Lower leg skin (tissue), 4 donors: ENCODE results near the gene RARRES2. TPM values are rescaled to one million over a fixed set of nuclear protein-coding genes. Genes with fewer than 3 reads are reported as not detected.
A peak's percentile ranks its signal among the peaks of the same experiment; 100 is the strongest.

Source experiments
- DNase-seq, 2 donors: peaks; one replicate each; pipeline ENCODE4 v3.0.0-alpha.2; 2019; ENCODE audit warnings: low spot score in 2 of 2
- H3K4me3 ChIP-seq: fragments of 200-600 bp; sonication (generic); 2 replicates; pipeline ENCODE4 v1.5.1; 2017; ENCODE audit warnings: mild to moderate bottlenecking, low read depth; ENCODE audit not compliant: poor library complexity, severe bottlenecking
- CTCF ChIP-seq, 3 donors: fragments of 450-650 bp; IDR thresholded peaks; one replicate each; pipeline ENCODE4 v1.5.1; 2016; ENCODE audit warnings: antibody characterized with exemption in 3 of 3, mild to moderate bottlenecking in 3 of 3, moderate library complexity in 2 of 3
- POLR2A ChIP-seq, 2 donors: fragments of 450-650 bp; IDR thresholded peaks; one replicate each; pipeline ENCODE4 v1.6.1; 2016 to 2017; ENCODE audit warnings: antibody characterized with exemption in 2 of 2, mild to moderate bottlenecking in 1 of 2, moderate library complexity in 1 of 2
- WGBS, 2 donors: methylation state at CpG; one replicate each; pipeline ENCODE4 v1.1.5; 2018; 5-methylcytosine and 5-hydroxymethylcytosine counted together
- intact Hi-C: fragments of 100-400 bp; cut with DNase I; formaldehyde crosslinking; loops from one replicate; pipeline ENCODE4 v1.15.0; 2023; ENCODE audit warnings: low total_unique reads
- total RNA-seq, 4 donors: library from RNA; depleted of rRNA; stranded (reverse); fragments of >200 nt; gene quantifications; one replicate each; pipeline ENCODE4 v1.1.0, GENCODE V29; 2016

Gene RARRES2
- total RNA-seq, 4 donors from 2014 or later, result 9.8 to 30.0 (median 16.8) TPM

- peak in 1 of 2 donors; percentile 70 for DNase-seq
- WGBS, 2 donors, result 82 to 84% methylated on average over 17 to 22 of the region's 22 CpGs
- H3K4me3 ChIP-seq, result no peak overlapping the region
- intact Hi-C loops, result no loop called here
- TF ChIP-seq POLR2A (IDR thresholded peaks at IDR 0.05), result no peak
- TF ChIP-seq CTCF (IDR thresholded peaks at IDR 0.05), result no peak
These were observed 11.9 kb downstream of the RARRES2 start for GRCh38 chr7:150329331-150330120.

DNA sequence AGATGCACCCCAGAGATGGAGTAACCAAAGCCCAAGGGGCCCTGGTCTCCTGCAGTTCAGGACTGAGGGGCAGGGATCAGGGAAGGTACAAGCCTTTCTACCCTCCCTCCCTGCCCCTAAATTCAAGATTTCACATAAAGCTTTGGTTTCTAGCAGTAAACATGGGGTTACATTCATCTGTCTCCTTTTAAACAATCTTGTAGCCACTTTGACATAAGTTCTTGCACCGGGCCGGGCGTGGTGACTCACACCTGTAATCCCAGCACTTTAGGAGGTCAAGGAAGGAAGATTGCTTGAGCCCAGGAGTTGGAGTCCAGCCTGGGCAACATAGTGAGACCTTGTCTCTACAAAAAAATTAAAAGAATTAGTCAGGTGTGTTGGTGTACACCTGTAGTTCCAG is 14.1 kb downstream of the RARRES2 start:
- intact Hi-C loops, result no loop called here
- TF ChIP-seq CTCF (IDR thresholded peaks at IDR 0.05) (no peak), POLR2A (IDR thresholded peaks at IDR 0.05) (no peak)
- no peak overlapping the region for H3K4me3 ChIP-seq
- 93 to 95% methylated on average over 3 of the region's 3 CpGs for whole genome bisulfite sequencing, 2 donors
- DNase-seq, result peak in 1 of 2 donors; percentile 53

DNA sequence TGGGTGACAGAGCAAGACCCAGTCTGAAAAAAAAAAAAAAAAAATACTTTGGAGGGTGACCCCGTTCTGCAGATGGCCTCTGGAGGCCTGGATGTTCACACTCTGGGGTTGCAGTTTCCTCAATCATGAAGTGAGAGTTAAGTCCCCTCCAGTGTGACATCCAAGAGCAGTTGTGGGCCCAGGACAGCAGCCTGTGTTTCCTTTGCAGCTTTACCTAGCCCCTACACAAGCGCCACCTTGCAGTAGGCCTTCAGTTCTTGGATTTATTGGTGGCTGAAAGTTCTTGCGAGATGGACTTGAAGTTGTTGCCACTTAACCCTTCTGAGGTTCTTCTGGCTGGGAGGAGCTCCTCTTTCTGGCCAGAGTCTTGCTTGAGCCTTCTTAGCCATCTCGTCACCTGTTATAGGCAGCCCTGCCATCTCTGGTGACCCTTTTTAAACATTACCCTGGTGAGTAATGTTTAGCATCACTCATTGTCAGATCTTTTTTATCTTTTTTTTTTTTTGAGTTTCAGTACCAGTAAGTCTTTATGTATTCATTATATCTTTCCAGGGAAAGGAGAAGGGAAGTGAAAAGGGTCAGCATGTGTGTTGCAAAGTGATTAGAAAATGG is 14.7 kb downstream of the RARRES2 start:
- peak in 1 of 2 donors; percentile 32 for DNase-seq
- intact Hi-C loops, result no loop called here
- TF ChIP-seq CTCF (IDR thresholded peaks at IDR 0.05) (no peak), POLR2A (IDR thresholded peaks at IDR 0.05) (no peak)
- H3K4me3 ChIP-seq, result no peak overlapping the region
- WGBS, 2 donors, result 94 to 99% methylated on average over 4 of the region's 4 CpGs

DNA sequence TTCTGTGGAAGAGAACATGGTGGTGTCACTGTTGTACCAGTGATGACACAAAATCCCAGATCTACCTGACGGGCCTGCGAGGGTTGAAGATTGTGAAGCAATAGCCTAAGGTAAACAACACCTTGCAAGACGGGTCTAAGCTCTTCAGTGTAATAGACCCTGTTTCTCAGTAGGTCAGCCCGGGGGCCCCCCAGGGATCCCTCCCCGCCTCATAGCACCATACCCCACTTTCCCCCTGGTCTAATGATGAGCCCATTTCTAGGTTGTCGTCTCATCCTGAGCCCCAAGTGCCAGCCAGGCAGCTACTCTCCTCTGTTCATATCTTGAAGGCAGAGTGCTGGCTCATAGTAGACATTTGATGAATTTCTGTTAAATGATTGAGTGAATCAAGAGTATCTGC is 15.5 kb downstream of the RARRES2 start:
- TF ChIP-seq CTCF (IDR thresholded peaks at IDR 0.05), result no peak
- TF ChIP-seq POLR2A (IDR thresholded peaks at IDR 0.05), result no peak
- no peak overlapping the region for H3K4me3 ChIP-seq
- intact Hi-C loops, result no loop called here
- 91 to 94% methylated on average over 6 of the region's 6 CpGs for WGBS, 2 donors
- peak in 1 of 2 donors; percentile 57 for DNase-seq

DNA sequence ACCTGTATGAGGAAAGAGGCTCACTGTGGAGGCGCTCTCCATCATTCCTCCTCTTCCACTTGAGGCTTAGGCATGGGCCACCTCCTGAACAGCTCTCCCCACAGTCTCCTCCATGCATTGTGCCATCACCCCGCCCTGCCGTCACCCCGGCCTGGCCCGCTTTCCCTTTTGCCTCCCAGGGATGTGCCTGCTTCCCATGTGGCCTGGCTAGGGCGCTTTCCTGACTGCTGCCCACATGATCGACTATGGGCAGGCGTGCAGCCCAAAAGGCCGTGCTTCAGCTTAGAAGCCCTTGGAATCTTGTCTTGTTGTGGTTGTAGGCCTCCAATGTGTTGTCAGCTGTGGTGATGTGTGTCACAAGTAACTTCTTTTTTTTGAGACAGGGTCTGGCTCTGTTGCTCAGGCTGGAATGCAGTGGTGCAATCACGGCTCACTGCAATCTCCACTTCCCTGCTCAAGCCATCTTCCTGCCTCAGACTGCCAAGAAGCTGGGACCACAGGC is 16.3 kb downstream of the RARRES2 start:
- WGBS, 2 donors, result 78 to 87% methylated on average over 10 of the region's 10 CpGs
- no peak overlapping the region for H3K4me3 ChIP-seq
- DNase-seq, result peak in 1 of 2 donors; percentile 87
- intact Hi-C loops, result no loop called here
- TF ChIP-seq POLR2A (IDR thresholded peaks at IDR 0.05) (no peak), CTCF (IDR thresholded peaks at IDR 0.05) (no peak)
